HCT116 (cell line): ENCODE measurements around the gene UBAC2. TPM values are rescaled to one million over a fixed set of nuclear protein-coding genes. Genes with fewer than 3 reads are reported as not detected.

Experiments
- ATAC-seq: fragments of 200-7000 bp; cut with Tn5 transposase; 2 replicates; pipeline ENCODE4 v1.9.1; 2020; ENCODE audit warnings: mild to moderate bottlenecking, moderate library complexity
- BruUV-seq: library from RNA; stranded (reverse); fragments of 400-500 nt; replicated peaks from 2 replicates; lab custom pipeline; 2021; lab: Mats Ljungman, UMichigan
- CTCF ChIA-PET: fragments of 300-600 bp; sonication (Branson Sonifier 250); formaldehyde crosslinking; loops from one replicate; lab custom pipeline; 2021; ENCODE audit warnings: antibody characterized with exemption; lab: Charles Lee
- POLR2A ChIA-PET: fragments of 300-600, 350-600 bp; sonication (Branson Sonifier 250); formaldehyde crosslinking; loops from one replicate; lab custom pipeline; 2021; ENCODE audit warnings: antibody characterized with exemption; lab: Charles Lee
- RAD21 ChIA-PET, 2 experiments: fragments of 300-600 bp; sonication (Branson Sonifier 250); formaldehyde crosslinking; loops; one replicate each; lab custom pipeline; 2023; ENCODE audit warnings: low total read pairs in 2 of 2; ENCODE audit not compliant: uncharacterized antibody in 2 of 2, unreplicated experiment in 2 of 2, low non-redundant PET in 1 of 2; lab: Charles Lee
- DNase-seq: peaks from one replicate; pipeline ENCODE4 v3.0.0-alpha.2; 2010; ENCODE audit warnings: low read depth, low spot score
- H2AFZ ChIP-seq: fragments of 200-600 bp; shearing (Covaris generic), sonication (generic); 2 replicates; pipeline ENCODE4 v1.6.1; 2017; ENCODE audit warnings: low read depth, mixed run types, mixed read lengths, antibody characterized with exemption, low read length; ENCODE audit not compliant: poor library complexity, severe bottlenecking
- H3K27ac ChIP-seq: 2 replicates; pipeline ENCODE4 v1.5.1; 2012; ENCODE audit warnings: low read depth, low read length
- H3K27me3 ChIP-seq: fragments of 200-600 bp; sonication (generic); 2 replicates; pipeline ENCODE4 v1.6.1; 2016; ENCODE audit warnings: mixed run types, low read length, mixed read lengths; ENCODE audit not compliant: insufficient read depth
- H3K36me3 ChIP-seq, 2 experiments: fragments of 200-500 bp in 1 of 2; fragments of 200-600 bp in 1 of 2; sonication (Bioruptor generic) in 1 of 2; sonication (generic) in 1 of 2; 2 replicates each; pipeline versions ENCODE4 v1.5.1 to v1.6.1; 2014 to 2016; ENCODE audit warnings: low read length in 2 of 2, inconsistent platforms in 1 of 2, mixed read lengths in 1 of 2, mixed run types in 1 of 2; ENCODE audit not compliant: insufficient read depth in 2 of 2, control insufficient read depth in 1 of 2
- H3K4me1 ChIP-seq, 2 experiments: fragments of 200-600 bp in 1 of 2; sonication (generic) in 1 of 2; 2 replicates each; pipeline versions ENCODE4 v1.5.1 to v1.6.1; 2012 to 2017; ENCODE audit warnings: low read length in 2 of 2, inconsistent platforms in 1 of 2, mild to moderate bottlenecking in 1 of 2, mixed read lengths in 1 of 2, mixed run types in 1 of 2, moderate library complexity in 1 of 2; ENCODE audit not compliant: insufficient read depth in 2 of 2, control insufficient read depth in 1 of 2
- H3K4me2 ChIP-seq: fragments of 200-600 bp; sonication (generic); 2 replicates; pipeline ENCODE4 v1.6.1; 2017; ENCODE audit warnings: mixed run types, low read length, mixed read lengths
- H3K4me3 ChIP-seq, 2 experiments: fragments of 200-600 bp in 1 of 2; sonication (generic) in 1 of 2; replicated peaks in 1 of 2; 2 replicates each; pipeline ENCODE4 v1.5.1; 2011 to 2016; ENCODE audit warnings: low read length in 2 of 2, control low read depth in 1 of 2, low read depth in 1 of 2, mild to moderate bottlenecking in 1 of 2, mixed read lengths in 1 of 2, mixed run types in 1 of 2
- H3K79me2 ChIP-seq: fragments of 200-600 bp; sonication (generic); 2 replicates; pipeline ENCODE4 v1.6.1; 2017; ENCODE audit warnings: mild to moderate bottlenecking, mixed run types, low read length, moderate library complexity, mixed read lengths; ENCODE audit not compliant: insufficient read depth
- H3K9ac ChIP-seq: fragments of 200-600 bp; sonication (generic); 2 replicates; pipeline ENCODE4 v1.6.1; 2016; ENCODE audit warnings: low read length, mixed read lengths
- H3K9me2 ChIP-seq: fragments of 200-600 bp; sonication (generic), shearing (Covaris generic); 2 replicates; pipeline ENCODE4 v1.6.1; 2017; ENCODE audit warnings: mixed run types, mild to moderate bottlenecking, moderate library complexity; ENCODE audit not compliant: insufficient read depth
- H3K9me3 ChIP-seq, 2 experiments: fragments of 200-500 bp in 1 of 2; fragments of 200-600 bp in 1 of 2; sonication (Bioruptor generic) in 1 of 2; sonication (generic) in 1 of 2; 2 replicates each; pipeline ENCODE4 v1.6.1; 2014 to 2017; ENCODE audit warnings: low read length in 2 of 2, mixed read lengths in 2 of 2, inconsistent platforms in 1 of 2, low read depth in 1 of 2, mild to moderate bottlenecking in 1 of 2, mixed run types in 1 of 2, moderate library complexity in 1 of 2; ENCODE audit not compliant: control insufficient read depth in 1 of 2, insufficient read depth in 1 of 2
- H4K20me1 ChIP-seq: fragments of 200-600 bp; sonication (generic), shearing (Covaris generic); 2 replicates; pipeline ENCODE4 v1.6.1; 2017; ENCODE audit warnings: mixed run types, mild to moderate bottlenecking, moderate library complexity; ENCODE audit not compliant: insufficient read depth
- ATF3 ChIP-seq: IDR thresholded peaks from 2 replicates; pipeline ENCODE4 v1.6.1; 2012
- CEBPB ChIP-seq: IDR thresholded peaks from 2 replicates; pipeline ENCODE4 v1.6.1; 2012; ENCODE audit warnings: low read depth
- CTCF ChIP-seq, 3 experiments: fragments of 200-600 bp in 1 of 3; sonication (generic) in 1 of 3; IDR thresholded peaks in 2 of 3; conservative IDR thresholded peaks in 1 of 3; 2 replicates each; pipeline ENCODE4 v1.5.1; 2012 to 2017; ENCODE audit warnings: low read depth in 2 of 3, low read length in 2 of 3, antibody characterized with exemption in 1 of 3, borderline replicate concordance in 1 of 3, control low read depth in 1 of 3, mild to moderate bottlenecking in 1 of 3, mixed read lengths in 1 of 3, mixed run types in 1 of 3, moderate library complexity in 1 of 3; ENCODE audit not compliant: insufficient read depth in 1 of 3
- EZH2 ChIP-seq: fragments of 200-600 bp; sonication (generic); IDR thresholded peaks from 2 replicates; pipeline ENCODE4 v1.6.1; 2017; ENCODE audit warnings: antibody characterized with exemption, mixed run types
- FOSL1 ChIP-seq: IDR thresholded peaks from 2 replicates; pipeline ENCODE4 v1.6.1; 2012; ENCODE audit warnings: low read depth
- POLR2A ChIP-seq: IDR thresholded peaks from 2 replicates; pipeline ENCODE4 v1.7.0; 2011; ENCODE audit warnings: borderline replicate concordance; ENCODE audit not compliant: insufficient read depth, insufficient read length; ENCODE audit errors: extremely low read depth
- POLR2AphosphoS5 ChIP-seq: IDR thresholded peaks from 2 replicates; pipeline ENCODE4 v1.6.1; 2011; ENCODE audit warnings: mild to moderate bottlenecking, low read depth, low read length, moderate library complexity
- RAD21 ChIP-seq: IDR thresholded peaks from 2 replicates; pipeline ENCODE4 v1.6.1; 2012; ENCODE audit warnings: low read depth, mild to moderate bottlenecking
- SP1 ChIP-seq: IDR thresholded peaks from 2 replicates; pipeline ENCODE4 v1.6.1; 2012; ENCODE audit warnings: low read depth
- SRF ChIP-seq: IDR thresholded peaks from 2 replicates; pipeline ENCODE4 v1.6.1; 2012; ENCODE audit warnings: low read depth
- YY1 ChIP-seq: IDR thresholded peaks from 2 replicates; pipeline ENCODE4 v1.6.1; 2011; ENCODE audit warnings: low read length, low read depth, moderate library complexity, mild to moderate bottlenecking; ENCODE audit not compliant: insufficient replicate concordance; ENCODE audit errors: extremely low read depth
- ZFX ChIP-seq: fragments of 450-650 bp; IDR thresholded peaks from 2 replicates; pipeline ENCODE4 v1.6.1; 2017
- ZNF274 ChIP-seq: fragments of 200-500 bp; sonication (Bioruptor generic); IDR thresholded peaks from 2 replicates; pipeline ENCODE4 v1.6.1; 2014; ENCODE audit warnings: mild to moderate bottlenecking, low read depth, low read length, inconsistent platforms
- intact Hi-C: fragments of 100-400 bp; cut with micrococcal nuclease; formaldehyde crosslinking; loops from 2 replicates; pipeline ENCODE4 v1.10.0; 2022
- total RNA-seq: library from RNA; stranded (reverse); gene quantifications from one replicate; pipeline ENCODE4 v1.2.1, GENCODE V29; 2021; ENCODE audit not compliant: unreplicated experiment
- TF ChIP-seq, protein P1 (sequence below): IDR thresholded peaks from 2 replicates; pipeline ENCODE4 v1.6.1; 2012
- TF ChIP-seq, protein P2 (sequence below): IDR thresholded peaks from 2 replicates; pipeline ENCODE4 v1.6.1; 2011; ENCODE audit warnings: mild to moderate bottlenecking, low read length, moderate library complexity; ENCODE audit not compliant: insufficient replicate concordance; ENCODE audit errors: extremely low read depth

UBAC2 gene
- total RNA-seq, 1 experiment from 2014 or later: 67.4 TPM

DNA sequence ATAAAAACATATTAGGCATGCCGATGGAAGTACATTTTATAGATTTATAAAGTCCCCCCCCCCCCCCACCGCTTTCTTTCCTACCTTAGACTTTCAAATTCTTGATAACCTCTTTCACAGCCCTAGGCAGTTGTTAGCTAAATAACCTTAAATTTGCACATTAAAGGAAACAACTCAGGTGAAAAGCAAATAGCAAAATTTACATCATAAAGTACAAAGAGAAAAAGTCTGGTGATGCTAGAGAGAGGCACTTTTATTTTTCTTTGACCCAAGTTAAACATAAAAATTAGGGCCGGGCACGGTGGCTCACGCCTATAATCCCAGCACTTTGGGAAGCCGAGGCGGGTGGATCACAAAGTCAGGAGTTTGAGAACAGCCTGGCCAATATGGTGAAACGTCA lies 15.0 kb upstream of the UBAC2 start:
- ATAC-seq (no peak), DNase-seq (no peak)
- Histone ChIP-seq H3K27me3 (no peaks in the 10 kb centered on the region), H4K20me1 (no peaks in the 10 kb centered on the region), H3K27ac (no peak overlapping the region), H3K9ac (no peak overlapping the region), H3K4me1 (no peaks in the 10 kb centered on the region), H3K4me2 (no peak overlapping the region), H3K79me2 (no peaks in the 10 kb centered on the region), H3K36me3 (no peaks in the 10 kb centered on the region), H2AFZ (no peak overlapping the region), H3K9me2 (no peaks in the 10 kb centered on the region), H3K9me3 (no peaks in the 10 kb centered on the region), H3K4me3 (no peak overlapping the region)
- ChIA-PET CTCF (interaction anchor here (0.8 to 1.4 kb wide), 4 partner anchors 9 to 84 kb away, joined by 3 to 7 read pairs (median 5); no protein-coding TSS in a partner anchor), POLR2A (interaction anchor here (0.9 kb wide), 1 partner anchor 8 kb away, joined by 3 read pairs; no protein-coding TSS in a partner anchor), RAD21 (no interaction called here)
- intact Hi-C loops: no loop called here
- BruUV-seq: no TSS peak
- TF ChIP-seq POLR2A: no peak
- TF ChIP-seq POLR2AphosphoS5: no peak
- no peak for TF ChIP-seq SRF
- no peak for TF ChIP-seq CTCF (IDR thresholded peaks at IDR 0.05 in 2 of 3, conservative IDR thresholded peaks at IDR 0.05 in 1 of 3; ENCODE audit: borderline replicate concordance in 1 of 3, insufficient read depth in 1 of 3, low read depth in 2 of 3, low read length in 2 of 3)
- TF ChIP-seq EZH2: no peak
- TF ChIP-seq SP1: no peak

DNA sequence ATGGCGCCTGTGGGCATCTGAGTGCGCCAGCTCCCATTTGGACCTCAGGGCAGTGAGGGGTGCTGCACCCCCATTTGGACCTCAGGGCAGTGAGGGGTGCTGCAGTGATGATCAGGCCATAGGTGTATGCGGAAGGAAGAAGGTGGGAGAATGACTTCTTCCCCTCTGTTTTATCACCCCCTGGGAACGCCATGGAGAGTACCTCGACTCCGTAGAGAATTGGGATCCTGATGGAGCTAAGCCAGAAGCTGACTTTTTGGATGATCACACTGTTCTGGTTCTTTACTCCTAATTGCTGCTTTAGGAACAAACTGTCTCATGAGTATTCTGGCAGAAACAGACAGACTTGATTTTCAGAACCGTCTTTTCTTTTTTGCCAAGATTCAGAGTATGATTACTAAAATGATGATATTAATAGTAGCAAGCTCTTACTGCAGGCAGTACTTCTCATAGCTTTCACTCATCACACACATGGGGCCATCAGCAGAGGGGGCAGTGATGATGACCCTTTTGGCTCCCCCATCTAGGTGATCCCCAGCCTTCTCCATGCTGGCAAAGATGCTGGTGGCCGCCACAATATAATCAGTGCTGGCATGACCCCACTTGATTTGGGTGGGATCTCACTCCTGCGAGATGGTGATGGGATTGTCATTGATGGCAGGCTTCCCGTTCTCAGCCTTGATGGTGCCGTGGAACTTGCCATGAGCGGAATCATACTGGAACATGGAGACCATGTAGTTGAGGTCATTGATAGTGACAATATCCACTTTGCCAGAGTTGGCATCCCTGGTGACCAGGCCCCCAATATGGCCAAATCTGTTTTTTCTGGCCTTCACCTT lies 10.3 kb upstream of the UBAC2 start:
- Histone ChIP-seq H2AFZ (no peak overlapping the region), H3K36me3 (no peaks in the 10 kb centered on the region), H3K4me2 (no peak overlapping the region), H3K9ac (no peak overlapping the region), H3K27me3 (no peaks in the 10 kb centered on the region), H3K27ac (no peak overlapping the region), H4K20me1 (no peaks in the 10 kb centered on the region), H3K79me2 (no peaks in the 10 kb centered on the region), H3K4me1 (peaks cover 5 to 17% of the 10 kb centered on the region in 2 experiments; a peak in 3 of 4 replicates), H3K9me2 (no peaks in the 10 kb centered on the region), H3K9me3 (no peaks in the 10 kb centered on the region), H3K4me3 (no peak overlapping the region)
- ATAC-seq (no peak), DNase-seq (no peak)
- no TSS peak for BruUV-seq
- CTCF ChIA-PET: no interaction called here
- intact Hi-C loops: no loop called here
- RAD21 ChIA-PET: no interaction called here
- POLR2A ChIA-PET: no interaction called here
- TF ChIP-seq, protein P1, sequence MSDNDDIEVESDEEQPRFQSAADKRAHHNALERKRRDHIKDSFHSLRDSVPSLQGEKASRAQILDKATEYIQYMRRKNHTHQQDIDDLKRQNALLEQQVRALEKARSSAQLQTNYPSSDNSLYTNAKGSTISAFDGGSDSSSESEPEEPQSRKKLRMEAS: no peak
- TF ChIP-seq, protein P2, sequence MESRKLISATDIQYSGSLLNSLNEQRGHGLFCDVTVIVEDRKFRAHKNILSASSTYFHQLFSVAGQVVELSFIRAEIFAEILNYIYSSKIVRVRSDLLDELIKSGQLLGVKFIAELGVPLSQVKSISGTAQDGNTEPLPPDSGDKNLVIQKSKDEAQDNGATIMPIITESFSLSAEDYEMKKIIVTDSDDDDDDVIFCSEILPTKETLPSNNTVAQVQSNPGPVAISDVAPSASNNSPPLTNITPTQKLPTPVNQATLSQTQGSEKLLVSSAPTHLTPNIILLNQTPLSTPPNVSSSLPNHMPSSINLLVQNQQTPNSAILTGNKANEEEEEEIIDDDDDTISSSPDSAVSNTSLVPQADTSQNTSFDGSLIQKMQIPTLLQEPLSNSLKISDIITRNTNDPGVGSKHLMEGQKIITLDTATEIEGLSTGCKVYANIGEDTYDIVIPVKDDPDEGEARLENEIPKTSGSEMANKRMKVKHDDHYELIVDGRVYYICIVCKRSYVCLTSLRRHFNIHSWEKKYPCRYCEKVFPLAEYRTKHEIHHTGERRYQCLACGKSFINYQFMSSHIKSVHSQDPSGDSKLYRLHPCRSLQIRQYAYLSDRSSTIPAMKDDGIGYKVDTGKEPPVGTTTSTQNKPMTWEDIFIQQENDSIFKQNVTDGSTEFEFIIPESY: no peak
- TF ChIP-seq CEBPB: no peak
- TF ChIP-seq YY1: no peak
- TF ChIP-seq POLR2A: no peak
- no peak for TF ChIP-seq EZH2
- no peak for TF ChIP-seq ZFX
- no peak for TF ChIP-seq ZNF274
- TF ChIP-seq RAD21: no peak
- TF ChIP-seq FOSL1: no peak
- TF ChIP-seq ATF3: no peak
